Measurements from ENCODE around the gene DAB2.

DNA sequence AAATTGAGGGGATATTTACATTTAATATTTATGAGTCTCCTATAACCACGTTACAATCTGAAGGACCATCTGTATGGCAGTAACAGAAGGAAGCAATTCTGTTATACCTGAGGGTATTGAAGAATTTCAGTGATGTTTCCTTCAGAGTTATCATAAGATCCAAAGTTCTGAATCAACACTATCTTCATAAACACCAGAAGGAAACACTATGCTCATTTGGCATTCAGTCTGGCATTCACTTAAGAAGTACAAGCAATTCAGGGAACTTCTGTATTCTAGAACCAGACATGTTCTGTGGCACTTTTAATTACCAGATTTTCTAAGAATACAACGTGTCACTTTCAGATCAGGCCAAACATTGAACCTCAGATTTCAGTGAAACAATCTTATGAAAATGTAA lies 9.6 kb downstream of the DAB2 start:
- TF ChIP-seq, protein P1, sequence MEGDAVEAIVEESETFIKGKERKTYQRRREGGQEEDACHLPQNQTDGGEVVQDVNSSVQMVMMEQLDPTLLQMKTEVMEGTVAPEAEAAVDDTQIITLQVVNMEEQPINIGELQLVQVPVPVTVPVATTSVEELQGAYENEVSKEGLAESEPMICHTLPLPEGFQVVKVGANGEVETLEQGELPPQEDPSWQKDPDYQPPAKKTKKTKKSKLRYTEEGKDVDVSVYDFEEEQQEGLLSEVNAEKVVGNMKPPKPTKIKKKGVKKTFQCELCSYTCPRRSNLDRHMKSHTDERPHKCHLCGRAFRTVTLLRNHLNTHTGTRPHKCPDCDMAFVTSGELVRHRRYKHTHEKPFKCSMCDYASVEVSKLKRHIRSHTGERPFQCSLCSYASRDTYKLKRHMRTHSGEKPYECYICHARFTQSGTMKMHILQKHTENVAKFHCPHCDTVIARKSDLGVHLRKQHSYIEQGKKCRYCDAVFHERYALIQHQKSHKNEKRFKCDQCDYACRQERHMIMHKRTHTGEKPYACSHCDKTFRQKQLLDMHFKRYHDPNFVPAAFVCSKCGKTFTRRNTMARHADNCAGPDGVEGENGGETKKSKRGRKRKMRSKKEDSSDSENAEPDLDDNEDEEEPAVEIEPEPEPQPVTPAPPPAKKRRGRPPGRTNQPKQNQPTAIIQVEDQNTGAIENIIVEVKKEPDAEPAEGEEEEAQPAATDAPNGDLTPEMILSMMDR (IDR thresholded peaks at IDR 0.05; ENCODE audit: low read depth, low read length, missing input control), result no peak
- TF ChIP-seq HNF4A (conservative IDR thresholded peaks at IDR 0.05), result no peak
- TF ChIP-seq TAF1 (conservative IDR thresholded peaks at IDR 0.05), result no peak

Data from liver (tissue), 3 donors.